C4-2B (cell line): Measurements from ENCODE around the gene TRAPPC12.

Source experiments
- CTCF ChIP-seq: fragments of 450-650 bp; conservative IDR thresholded peaks from 2 replicates; pipeline ENCODE4 v1.5.1; 2017; ENCODE audit warnings: mild to moderate bottlenecking
- ZFX ChIP-seq: fragments of 450-650 bp; IDR thresholded peaks from 2 replicates; pipeline ENCODE4 v1.6.1; 2017

- TF ChIP-seq CTCF: no peak
- no peak for TF ChIP-seq ZFX
Observed at GRCh38 chr2:3475771-3476170, 96.3 kb downstream of the TRAPPC12 start.
